Stimulated activated CD4-positive, alpha-beta T cell treated with anti-CD3 and anti-CD28 coated beads, Interleukin-1b, Interleukin-23, amount 100 ng/mL, for 4 hours (primary cell): ENCODE results near the gene GTF2F2.
"Not testable (repeated sequence)": the region's sequence is repeated elsewhere in the genome, so short reads cannot be mapped to it uniquely, and the experiment has no call there.

Source experiments
- DNase-seq, 2 donors: peaks; one replicate each; pipeline ENCODE4 v3.0.0-alpha.2; 2020; ENCODE audit warnings: low read depth in 2 of 2

Gene GTF2F2

GRCh38 chr13:45215392-45216077, 95.2 kb downstream of the GTF2F2 start:
- no peak for DNase-seq

- DNase-seq, result no peak
Observed at GRCh38 chr13:45216193-45216592, 95.9 kb downstream of the GTF2F2 start.

GRCh38 chr13:45218689-45219088, 98.4 kb downstream of the GTF2F2 start:
- DNase-seq, result no peak

- DNase-seq, result no peak
Observed at GRCh38 chr13:45219123-45219891, 99.0 kb downstream of the GTF2F2 start.

- DNase-seq, result no peak
Observed at GRCh38 chr13:45219938-45220375, 99.6 kb downstream of the GTF2F2 start.

- DNase-seq, result no peak
Observed at GRCh38 chr13:45220403-45220802, 100.1 kb downstream of the GTF2F2 start.

- DNase-seq, result no peak
Observed at GRCh38 chr13:45222516-45222915, 102.2 kb downstream of the GTF2F2 start.

- no peak for DNase-seq
Observed at GRCh38 chr13:45222919-45223318, 102.6 kb downstream of the GTF2F2 start.

- no peak for DNase-seq
Observed at GRCh38 chr13:45224176-45224575, 103.9 kb downstream of the GTF2F2 start.

GRCh38 chr13:45225370-45225769, 105.1 kb downstream of the GTF2F2 start:
- no peak for DNase-seq

GRCh38 chr13:45226024-45226423, 105.7 kb downstream of the GTF2F2 start:
- DNase-seq, result no peak

- DNase-seq, result no peak
Observed at GRCh38 chr13:45228002-45228401, 107.7 kb downstream of the GTF2F2 start.

GRCh38 chr13:45229172-45229571, 108.9 kb downstream of the GTF2F2 start:
- DNase-seq, result no peak

- DNase-seq, result no peak
Observed at GRCh38 chr13:45231305-45231704, 111.0 kb downstream of the GTF2F2 start.

GRCh38 chr13:45231722-45232121, 111.4 kb downstream of the GTF2F2 start:
- no peak for DNase-seq

- DNase-seq, result no peak
Observed at GRCh38 chr13:45232591-45232990, 112.3 kb downstream of the GTF2F2 start.

- no peak for DNase-seq
Observed at GRCh38 chr13:45238945-45239795, 118.9 kb downstream of the GTF2F2 start.

- DNase-seq, result no peak
Observed at GRCh38 chr13:45240143-45240542, 119.8 kb downstream of the GTF2F2 start.

- no peak for DNase-seq
Observed at GRCh38 chr13:45242070-45242469, 121.8 kb downstream of the GTF2F2 start.

GRCh38 chr13:45242524-45242923, 122.2 kb downstream of the GTF2F2 start:
- DNase-seq, result no peak

GRCh38 chr13:45243077-45243476, 122.8 kb downstream of the GTF2F2 start:
- no peak for DNase-seq

GRCh38 chr13:45244736-45245135, 124.4 kb downstream of the GTF2F2 start:
- DNase-seq, result not testable (repeated sequence)
